Activated CD4-positive, alpha-beta T cell treated with anti-CD3 and anti-CD28 coated beads for 48 hours (primary cell): ENCODE measurements around the gene NDUFV2.
"Not testable (repeated sequence)": the region's sequence is repeated elsewhere in the genome, so short reads cannot be mapped to it uniquely, and the experiment has no call there.

Experiments used
- DNase-seq: peaks from one replicate; pipeline ENCODE4 v3.0.0-alpha.2; 2020

The NDUFV2 gene

DNA sequence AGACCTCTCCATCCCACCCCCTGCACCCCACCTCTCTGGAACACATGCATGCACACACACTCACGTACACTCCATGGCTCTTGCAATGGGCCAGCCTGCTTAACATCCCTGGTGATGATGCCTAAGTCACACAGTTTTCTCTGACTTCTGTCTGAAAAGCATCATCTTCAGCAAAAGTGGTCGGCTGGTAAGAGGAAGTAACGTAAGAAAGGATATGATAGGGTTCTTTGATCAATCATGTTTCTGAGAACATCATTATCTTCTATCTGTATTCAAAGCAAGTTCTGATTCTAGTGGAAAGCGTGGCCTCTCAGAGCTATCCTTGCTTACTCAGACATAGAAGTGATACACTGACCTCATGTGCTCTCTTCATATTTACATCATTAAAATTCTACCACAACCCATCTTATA is 11.4 kb upstream of the NDUFV2 start:
- peak; percentile 57 for DNase-seq

DNA sequence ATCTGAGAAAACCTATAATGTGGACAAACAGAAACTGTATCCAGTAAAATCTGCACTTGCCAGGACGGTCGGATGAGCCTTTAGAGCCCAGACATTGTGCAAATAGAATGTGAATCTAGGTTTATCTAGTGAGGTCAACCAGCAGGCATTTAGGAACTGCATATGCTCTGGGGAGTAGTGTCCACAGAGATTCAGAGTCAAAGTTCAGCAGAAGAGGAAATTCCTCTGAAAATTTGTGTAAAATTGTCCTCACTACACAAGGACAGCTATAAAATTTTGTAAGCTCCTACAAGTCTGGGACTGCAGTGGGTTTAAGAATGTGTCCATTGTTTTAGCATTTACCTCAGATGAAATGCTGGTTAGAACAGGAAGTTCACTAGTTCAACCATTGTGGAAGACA is 9.8 kb upstream of the NDUFV2 start:
- DNase-seq: no peak

DNA sequence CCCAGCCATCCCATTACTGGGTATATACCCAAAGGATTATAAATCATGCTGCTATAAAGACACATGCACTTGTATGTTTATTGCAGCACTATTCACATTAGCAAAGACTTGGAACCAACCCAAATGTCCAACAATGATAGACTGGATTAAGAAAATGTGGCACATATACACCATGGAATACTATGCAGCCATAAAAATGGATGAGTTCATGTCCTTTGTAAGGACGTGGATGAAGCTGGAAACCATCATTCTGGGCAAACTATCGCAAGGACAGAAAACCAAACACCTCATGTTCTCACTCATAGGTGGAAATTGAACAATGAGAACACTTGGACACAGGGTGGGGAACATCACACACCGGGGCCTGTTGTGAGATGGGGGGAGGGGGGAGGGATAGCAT is 9.4 kb upstream of the NDUFV2 start:
- not testable (repeated sequence) for DNase-seq

DNA sequence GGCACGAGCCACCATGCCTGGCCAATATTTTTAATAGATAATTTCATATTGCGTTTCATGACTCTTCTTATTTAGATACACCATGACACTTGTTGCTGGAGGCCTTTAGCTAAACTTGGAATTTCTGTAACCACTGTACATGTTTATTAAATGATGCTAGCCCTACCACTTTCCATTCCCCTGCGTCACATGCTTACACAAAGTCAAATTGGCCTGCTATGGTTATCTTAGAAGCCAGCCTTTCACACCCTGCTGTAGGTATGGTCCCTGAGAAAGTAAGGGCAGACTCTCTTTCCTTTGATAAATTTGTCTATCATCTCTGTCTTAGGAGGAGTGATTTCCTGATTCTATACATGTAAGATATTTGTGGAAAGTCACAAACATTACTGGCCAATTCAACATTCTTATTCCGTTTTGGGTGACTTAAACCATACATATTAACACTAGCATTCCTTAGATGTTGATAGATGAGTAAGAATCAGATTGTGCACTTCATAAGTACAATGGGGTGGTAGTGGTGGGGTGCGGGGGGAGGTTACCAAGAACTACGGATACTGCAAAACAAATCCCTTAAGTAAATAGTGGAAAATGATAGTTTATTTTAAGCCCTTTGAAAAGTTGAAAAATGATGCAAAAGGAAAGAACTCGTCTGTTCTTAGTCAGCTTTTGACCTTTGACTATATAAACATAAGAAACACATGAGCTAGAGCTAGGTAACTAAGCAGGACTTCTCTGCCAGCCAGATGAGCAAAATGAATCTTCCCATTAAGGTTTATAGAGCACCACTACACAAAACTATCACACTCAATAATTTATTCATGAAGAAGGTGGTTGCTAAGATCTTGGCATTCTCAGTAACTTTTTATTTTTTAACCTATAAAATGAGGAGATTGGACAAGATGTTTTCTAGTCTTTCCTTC is 7.9 kb upstream of the NDUFV2 start:
- DNase-seq: peak; percentile 81

DNA sequence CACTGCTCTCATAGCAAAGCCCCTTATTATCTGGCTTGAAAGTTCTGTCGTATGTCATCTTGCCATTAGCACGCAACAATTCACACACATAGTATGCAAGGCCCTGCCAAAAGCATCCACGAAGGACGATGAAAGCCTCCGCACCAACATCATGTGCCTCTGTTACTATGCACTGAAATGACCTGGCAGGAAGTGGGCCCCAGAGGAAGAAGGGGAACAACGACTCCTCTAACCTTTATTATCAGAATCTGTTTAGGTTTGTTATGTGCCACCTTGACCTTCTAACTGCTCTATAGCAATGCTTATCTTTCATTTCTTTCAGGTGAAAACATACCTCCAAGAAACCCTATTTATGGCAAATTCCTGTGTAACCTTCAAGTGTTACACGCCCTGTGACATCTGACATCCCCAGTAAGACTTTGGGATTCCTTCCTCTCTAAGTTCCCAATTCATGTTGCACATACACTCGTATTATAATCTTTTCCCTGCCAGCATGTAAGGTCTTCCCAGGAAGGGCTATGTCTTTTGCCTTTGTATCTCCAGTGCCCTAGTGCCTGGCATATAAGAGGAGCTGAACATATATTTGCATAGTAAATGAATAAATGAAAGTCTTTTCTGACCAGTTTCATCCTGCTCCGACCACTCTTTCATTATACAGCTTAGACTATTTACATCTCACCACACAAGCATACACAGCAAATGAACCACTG is 7.0 kb upstream of the NDUFV2 start:
- peak; percentile 76 for DNase-seq

DNA sequence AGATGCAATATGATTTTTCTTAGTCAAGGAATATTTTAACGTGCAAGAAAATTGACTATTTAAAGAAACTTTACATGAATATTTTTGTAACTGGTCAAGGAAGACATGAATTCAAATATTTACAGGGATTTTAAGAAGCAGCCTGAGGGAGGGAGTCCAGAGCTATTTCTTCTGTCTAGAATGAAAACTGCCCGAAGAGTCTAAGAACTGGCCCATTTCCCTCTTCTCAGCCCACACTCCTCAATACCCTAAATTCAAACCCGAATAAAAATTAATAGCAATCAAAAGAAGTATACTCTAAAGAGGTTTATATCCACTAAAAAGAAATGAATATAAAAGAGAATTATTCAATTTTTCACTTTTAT is 6.5 kb upstream of the NDUFV2 start:
- DNase-seq: no peak

- DNase-seq: no peak
Measured at GRCh38 chr18:9096685-9097084, 5.8 kb upstream of the NDUFV2 start.

- no peak for DNase-seq
Measured at GRCh38 chr18:9097349-9097748, 5.2 kb upstream of the NDUFV2 start.

GRCh38 chr18:9100796-9101195 is 1.7 kb upstream of the NDUFV2 start:
- DNase-seq: no peak

GRCh38 chr18:9101730-9102507 is 580 bp upstream of the NDUFV2 start:
- no peak for DNase-seq

DNA sequence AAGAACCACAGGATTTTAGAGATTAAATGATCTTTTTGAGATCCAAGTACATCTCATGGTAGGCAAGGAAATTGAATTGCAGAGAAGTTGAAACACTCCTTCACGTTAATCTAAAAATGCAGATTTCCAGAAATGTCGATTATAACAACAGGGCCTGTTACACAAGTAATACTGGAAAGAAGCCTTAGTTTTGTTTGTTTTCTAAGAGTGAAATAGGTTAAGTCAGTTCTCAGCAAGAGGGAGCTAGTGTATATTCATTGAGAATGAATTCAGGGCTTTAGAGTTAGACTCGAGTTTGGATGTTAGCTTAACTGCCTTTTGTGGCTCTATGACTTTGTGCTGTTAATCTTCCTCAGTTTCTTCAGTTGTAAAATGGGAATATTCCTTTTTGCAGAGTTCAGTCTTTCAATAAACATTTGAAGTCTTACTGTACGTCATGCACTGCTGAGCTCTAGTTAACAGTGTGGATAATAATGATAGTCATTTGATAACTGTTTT is 926 bp downstream of the NDUFV2 start:
- DNase-seq: no peak

DNA sequence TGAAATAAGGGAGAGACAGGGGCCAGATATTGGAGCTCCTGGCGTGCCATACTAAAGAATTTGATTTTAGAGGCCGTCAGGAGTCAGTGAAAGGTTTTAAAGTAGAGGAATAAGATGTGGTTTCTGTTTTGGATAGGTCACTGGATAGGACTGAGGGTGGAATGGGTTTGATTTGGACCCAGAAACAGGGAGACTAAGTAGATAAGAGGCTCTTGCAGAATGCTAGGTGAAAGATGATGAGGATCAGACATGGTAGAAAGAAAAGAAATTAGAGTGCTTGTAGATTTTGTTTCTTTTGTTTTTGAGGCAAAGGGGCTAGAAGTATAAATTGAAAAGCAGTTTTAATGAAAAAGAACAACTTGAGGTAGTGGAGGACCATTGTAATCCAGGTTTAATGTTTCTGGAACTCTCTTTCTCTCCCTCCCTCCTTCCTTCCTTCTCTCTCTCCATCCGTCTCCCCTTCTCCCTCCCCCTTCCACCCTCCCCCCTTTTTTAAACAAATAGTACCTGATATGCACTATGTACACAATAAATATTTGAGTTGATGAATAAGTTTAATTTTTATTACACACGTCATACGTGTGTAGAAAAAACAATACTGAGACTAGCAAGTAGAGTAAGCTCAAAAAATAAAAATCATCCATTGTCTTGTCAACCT is 1.9 kb downstream of the NDUFV2 start:
- DNase-seq: no peak

GRCh38 chr18:9105420-9105819 is 2.9 kb downstream of the NDUFV2 start:
- DNase-seq: no peak

GRCh38 chr18:9106094-9106493 is 3.6 kb downstream of the NDUFV2 start:
- DNase-seq: no peak

DNA sequence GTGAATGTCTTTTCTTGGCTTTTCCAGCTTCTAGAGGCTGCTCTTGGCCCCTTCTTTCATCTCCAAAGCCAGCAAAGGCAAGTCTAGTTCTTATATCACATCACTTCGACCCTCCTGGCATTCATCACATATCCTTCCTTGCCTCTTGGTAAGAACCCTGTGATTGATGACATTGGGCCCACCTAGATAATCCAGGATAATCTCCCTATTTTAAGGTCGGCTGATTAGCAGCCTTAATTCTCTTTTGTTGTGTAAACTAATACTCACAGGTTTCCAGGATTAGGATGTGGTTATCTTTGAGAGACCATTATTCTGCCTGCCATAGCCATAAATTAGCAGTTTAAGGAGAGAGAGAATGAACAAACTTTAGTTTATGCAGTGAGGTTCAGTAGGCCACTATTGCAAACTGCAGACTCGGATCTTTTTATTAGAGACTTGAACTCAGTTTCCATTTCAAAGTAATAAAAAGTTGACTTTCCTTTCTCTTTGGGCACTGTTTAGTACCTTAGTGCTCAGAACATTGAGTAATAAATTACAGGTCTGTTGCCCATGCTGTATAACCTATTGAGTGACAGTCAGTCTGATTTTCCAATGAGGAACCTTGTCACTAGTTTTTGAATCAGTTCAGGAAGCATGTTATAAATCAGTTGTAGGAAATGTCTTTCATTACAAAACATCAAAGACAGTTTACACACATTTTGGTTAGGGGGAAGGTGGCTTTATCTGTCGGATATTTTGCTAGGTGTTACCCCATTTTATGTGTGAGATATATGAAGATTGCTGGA is 4.5 kb downstream of the NDUFV2 start:
- DNase-seq: no peak

- no peak for DNase-seq
Measured at GRCh38 chr18:9108911-9109310, 6.4 kb downstream of the NDUFV2 start.

GRCh38 chr18:9109523-9109922 is 7.0 kb downstream of the NDUFV2 start:
- no peak for DNase-seq

DNA sequence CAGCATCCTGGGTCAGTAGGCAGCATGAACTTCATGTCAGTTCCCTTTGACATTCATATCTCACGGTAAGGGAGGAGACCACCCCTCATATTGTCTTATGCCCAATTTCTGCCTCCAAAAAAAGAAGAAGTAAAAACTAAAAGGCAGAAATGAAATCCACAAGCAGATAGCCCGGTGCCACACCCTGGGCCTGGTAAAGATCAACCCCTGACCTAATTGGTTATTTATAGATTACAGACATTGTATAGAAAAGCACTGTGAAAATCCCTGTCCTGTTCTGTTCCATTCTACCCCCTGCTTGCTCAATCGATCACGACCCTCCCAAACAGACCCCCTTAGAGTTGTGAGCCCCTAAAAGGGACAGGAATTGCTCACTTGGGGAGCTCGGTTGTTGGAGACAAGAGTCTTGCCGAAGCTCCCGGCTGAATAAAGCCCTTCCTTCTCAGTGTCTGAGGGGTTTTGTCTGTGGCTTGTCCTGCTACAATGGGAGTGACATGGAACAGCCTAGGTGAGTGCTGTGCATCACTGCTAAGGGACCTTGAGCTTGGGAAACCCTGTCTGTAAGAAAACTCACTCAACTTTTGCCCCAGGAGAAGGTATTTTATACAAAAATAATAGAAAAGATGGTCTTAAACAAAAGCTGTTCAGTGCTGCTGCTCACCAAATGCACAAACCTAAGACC is 11.1 kb downstream of the NDUFV2 start:
- no peak for DNase-seq

DNA sequence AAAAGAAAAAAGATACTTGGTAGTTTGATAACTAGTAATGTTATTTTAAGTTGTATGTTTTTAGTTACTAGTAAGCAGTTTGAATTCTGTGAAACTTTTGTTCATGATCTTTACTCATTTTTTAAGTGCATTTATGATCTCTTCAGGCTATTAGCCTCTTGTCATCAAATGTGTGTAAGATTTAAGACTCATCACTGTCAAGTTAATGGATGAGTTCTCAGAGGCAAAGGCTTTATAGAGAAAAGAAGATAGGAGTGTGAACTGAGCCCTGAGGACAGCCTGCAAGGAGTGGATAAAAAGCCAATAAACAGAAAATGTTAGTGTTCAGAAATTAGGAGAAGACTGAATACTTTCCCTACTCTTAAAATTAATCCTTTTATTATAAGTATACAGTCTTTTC is 13.5 kb downstream of the NDUFV2 start:
- no peak for DNase-seq

GRCh38 chr18:9117980-9118841 is 15.7 kb downstream of the NDUFV2 start:
- DNase-seq: no peak
